ENCODE measurements around the gene CDH11. TPM values are rescaled to one million over a fixed set of nuclear protein-coding genes. Genes with fewer than 3 reads are reported as not detected.

CDH11 gene
- total RNA-seq, 1 experiment from 2014 or later, result 5.4 TPM

DNA sequence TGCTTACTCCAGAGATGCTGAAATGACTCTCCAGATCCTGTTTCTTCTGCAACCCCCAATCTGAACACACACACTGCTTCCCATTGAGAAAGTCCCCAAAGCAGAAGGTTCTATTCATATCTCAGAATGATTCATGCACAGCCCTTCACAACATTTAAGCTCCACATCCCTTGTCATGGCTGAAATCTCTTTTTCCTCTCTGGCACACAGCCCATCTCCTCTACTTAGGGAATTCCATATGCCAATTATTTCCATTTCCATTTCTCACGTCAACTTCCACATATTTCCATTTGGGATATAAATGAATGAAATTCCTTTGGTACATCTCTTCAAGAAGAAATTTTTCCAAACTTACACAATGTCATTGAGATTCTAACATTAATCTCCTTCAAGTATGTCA lies 119.6 kb downstream of the CDH11 start:
- Histone ChIP-seq H3K9me3 (ENCODE audit: control insufficient read depth, low read depth, low read length) (no peaks in the 10 kb centered on the region), H3K4me2 (ENCODE audit: insufficient read depth, insufficient read length, low read length) (no peak overlapping the region), H4K91ac (ENCODE audit: insufficient read length, low read depth, low read length) (no peak overlapping the region), H2BK5ac (ENCODE audit: insufficient read length, low read length) (no peak overlapping the region), H2BK120ac (ENCODE audit: low read depth, low read length, poor library complexity, severe bottlenecking) (no peak overlapping the region), H3K56ac (ENCODE audit: insufficient read length, low read depth, low read length) (no peak overlapping the region), H4K5ac (ENCODE audit: insufficient read length, low read depth, low read length) (no peak overlapping the region), H4K8ac (replicated peaks; ENCODE audit: insufficient read length, low read depth, low read length) (no peak overlapping the region), H3K23me2 (ENCODE audit: insufficient read length, low read depth, low read length, poor library complexity, severe bottlenecking) (no peaks in the 10 kb centered on the region), H3K14ac (ENCODE audit: insufficient read depth, low read length) (no peak overlapping the region), H3K27ac (ENCODE audit: insufficient read length, low read depth, low read length) (no peak overlapping the region), H2AK5ac (ENCODE audit: insufficient read length, low read length) (no peak overlapping the region), H3T11ph (ENCODE audit: low read length) (no peak overlapping the region), H3K23ac (ENCODE audit: insufficient read length, low read depth, low read length) (no peak overlapping the region), H3K18ac (ENCODE audit: insufficient read length, low read depth, low read length) (no peak overlapping the region), H2BK12ac (ENCODE audit: insufficient read length, low read depth, low read length) (no peak overlapping the region), H3K4ac (ENCODE audit: low read depth, low read length) (no peak overlapping the region), H3K4me1 (ENCODE audit: insufficient read depth, low read length) (peaks cover 2% of the 10 kb centered on the region; the same call in 1 of the 2 replicates), H4K20me1 (ENCODE audit: control insufficient read depth, insufficient read depth, insufficient read length) (no peaks in the 10 kb centered on the region), H3K79me2 (ENCODE audit: insufficient read depth, low read length) (no peaks in the 10 kb centered on the region), H2AFZ (ENCODE audit: low read length) (no peak overlapping the region), H3K79me1 (ENCODE audit: insufficient read depth, low read depth, low read length, poor library complexity, severe bottlenecking) (no peaks in the 10 kb centered on the region), H2BK15ac (ENCODE audit: low read depth, low read length) (no peak overlapping the region), H3K9ac (ENCODE audit: extremely low read depth, insufficient read length, low read length) (no peak overlapping the region), H3K27me3 (ENCODE audit: insufficient read depth, low read length) (no peaks in the 10 kb centered on the region), H2BK20ac (ENCODE audit: low read depth, low read length, poor library complexity, severe bottlenecking) (no peak overlapping the region)
- no peak for DNase-seq
- Mint-ChIP-seq H3K4me1 (peaks cover 8 to 12% of the 10 kb centered on the region in 2 experiments; a peak in 3 of 4 replicates), H3K9me3 (no peaks in the 10 kb centered on the region; a peak in 2 of 5 replicates), H3K27ac (no peak overlapping the region), H3K36me3 (ENCODE audit: insufficient read depth in 1 of 3, low read depth in 3 of 3) (peaks cover 0 to 14% (median 12%) of the 10 kb centered on the region in 3 experiments; a peak in 4 of 7 replicates), H3K27me3 (ENCODE audit: low read depth) (no peaks in the 10 kb centered on the region), H3K4me3 (no peak overlapping the region)
- TF ChIP-seq, protein P1, sequence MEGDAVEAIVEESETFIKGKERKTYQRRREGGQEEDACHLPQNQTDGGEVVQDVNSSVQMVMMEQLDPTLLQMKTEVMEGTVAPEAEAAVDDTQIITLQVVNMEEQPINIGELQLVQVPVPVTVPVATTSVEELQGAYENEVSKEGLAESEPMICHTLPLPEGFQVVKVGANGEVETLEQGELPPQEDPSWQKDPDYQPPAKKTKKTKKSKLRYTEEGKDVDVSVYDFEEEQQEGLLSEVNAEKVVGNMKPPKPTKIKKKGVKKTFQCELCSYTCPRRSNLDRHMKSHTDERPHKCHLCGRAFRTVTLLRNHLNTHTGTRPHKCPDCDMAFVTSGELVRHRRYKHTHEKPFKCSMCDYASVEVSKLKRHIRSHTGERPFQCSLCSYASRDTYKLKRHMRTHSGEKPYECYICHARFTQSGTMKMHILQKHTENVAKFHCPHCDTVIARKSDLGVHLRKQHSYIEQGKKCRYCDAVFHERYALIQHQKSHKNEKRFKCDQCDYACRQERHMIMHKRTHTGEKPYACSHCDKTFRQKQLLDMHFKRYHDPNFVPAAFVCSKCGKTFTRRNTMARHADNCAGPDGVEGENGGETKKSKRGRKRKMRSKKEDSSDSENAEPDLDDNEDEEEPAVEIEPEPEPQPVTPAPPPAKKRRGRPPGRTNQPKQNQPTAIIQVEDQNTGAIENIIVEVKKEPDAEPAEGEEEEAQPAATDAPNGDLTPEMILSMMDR (conservative IDR thresholded peaks at IDR 0.05), result no peak
- no CpG with 5 or more reads among the region's 1 CpG for WGBS (ENCODE audit: extremely low coverage, insufficient read length, low lambda C conversion rate)
